Measurements from ENCODE around the gene CAMK4.

The CAMK4 gene

DNA sequence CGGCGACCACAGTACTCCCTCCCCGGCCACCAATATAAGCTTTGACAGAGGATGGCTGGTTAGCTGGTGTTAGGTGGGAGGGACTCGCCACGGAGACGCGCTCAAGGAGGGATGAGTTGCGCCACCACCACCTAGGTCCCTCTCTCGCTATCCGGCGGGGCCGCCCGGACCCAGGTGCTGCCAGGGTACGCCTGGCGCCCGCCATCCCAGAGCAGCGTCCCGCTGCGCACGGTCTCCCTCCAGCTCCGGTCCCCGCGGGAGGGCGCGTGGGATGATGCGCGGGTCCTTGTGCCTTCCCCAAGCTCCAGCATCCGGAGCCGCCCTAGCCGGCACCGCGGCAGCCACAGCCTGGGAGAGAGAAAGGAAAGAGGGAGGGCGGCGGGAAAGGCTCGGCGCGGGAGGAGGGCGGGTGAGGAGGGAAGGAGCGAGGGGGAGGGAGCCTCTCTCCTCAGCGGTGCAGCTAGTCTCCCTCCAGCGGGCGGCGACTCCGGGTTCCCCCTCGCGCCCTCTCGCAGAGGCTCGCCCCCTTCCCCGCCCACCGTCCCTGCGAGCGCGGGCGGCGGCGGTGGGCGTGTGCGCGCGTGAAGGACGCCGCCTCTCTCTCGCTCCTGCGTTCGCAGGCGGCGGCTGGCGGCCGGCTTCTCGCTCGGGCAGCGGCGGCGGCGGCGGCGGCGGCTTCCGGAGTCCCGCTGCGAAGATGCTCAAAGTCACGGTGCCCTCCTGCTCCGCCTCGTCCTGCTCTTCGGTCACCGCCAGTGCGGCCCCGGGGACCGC lies at the start of gene CAMK4 (continued):
- no peak for TF ChIP-seq ZNF473 (tag by site-specific recombination; IDR thresholded peaks at IDR 0.05)
- peak; percentile 72 for TF ChIP-seq SP7 (tag by site-specific recombination; IDR thresholded peaks at IDR 0.05)
- TF ChIP-seq ZNF350 (tag by site-specific recombination; IDR thresholded peaks at IDR 0.05), result no peak
- TF ChIP-seq SALL2 (tag by site-specific recombination; IDR thresholded peaks at IDR 0.05; ENCODE audit: borderline replicate concordance), result no peak
- no peak for TF ChIP-seq ZNF274 (IDR thresholded peaks at IDR 0.05; ENCODE audit: low read length)
- no peak for TF ChIP-seq ZNF274 (tag by site-specific recombination; IDR thresholded peaks at IDR 0.05; ENCODE audit: borderline replicate concordance)
- TF ChIP-seq, protein P1, sequence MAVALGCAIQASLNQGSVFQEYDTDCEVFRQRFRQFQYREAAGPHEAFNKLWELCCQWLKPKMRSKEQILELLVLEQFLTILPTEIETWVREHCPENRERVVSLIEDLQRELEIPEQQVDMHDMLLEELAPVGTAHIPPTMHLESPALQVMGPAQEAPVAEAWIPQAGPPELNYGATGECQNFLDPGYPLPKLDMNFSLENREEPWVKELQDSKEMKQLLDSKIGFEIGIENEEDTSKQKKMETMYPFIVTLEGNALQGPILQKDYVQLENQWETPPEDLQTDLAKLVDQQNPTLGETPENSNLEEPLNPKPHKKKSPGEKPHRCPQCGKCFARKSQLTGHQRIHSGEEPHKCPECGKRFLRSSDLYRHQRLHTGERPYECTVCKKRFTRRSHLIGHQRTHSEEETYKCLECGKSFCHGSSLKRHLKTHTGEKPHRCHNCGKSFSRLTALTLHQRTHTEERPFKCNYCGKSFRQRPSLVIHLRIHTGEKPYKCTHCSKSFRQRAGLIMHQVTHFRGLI (tag by site-specific recombination; IDR thresholded peaks at IDR 0.05), result no peak
- TF ChIP-seq, protein P2, sequence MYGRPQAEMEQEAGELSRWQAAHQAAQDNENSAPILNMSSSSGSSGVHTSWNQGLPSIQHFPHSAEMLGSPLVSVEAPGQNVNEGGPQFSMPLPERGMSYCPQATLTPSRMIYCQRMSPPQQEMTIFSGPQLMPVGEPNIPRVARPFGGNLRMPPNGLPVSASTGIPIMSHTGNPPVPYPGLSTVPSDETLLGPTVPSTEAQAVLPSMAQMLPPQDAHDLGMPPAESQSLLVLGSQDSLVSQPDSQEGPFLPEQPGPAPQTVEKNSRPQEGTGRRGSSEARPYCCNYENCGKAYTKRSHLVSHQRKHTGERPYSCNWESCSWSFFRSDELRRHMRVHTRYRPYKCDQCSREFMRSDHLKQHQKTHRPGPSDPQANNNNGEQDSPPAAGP (tag by site-specific recombination; IDR thresholded peaks at IDR 0.05), result peak; percentile 84; the same call in 1 of the 2 replicates
- TF ChIP-seq ZNF791 (tag by site-specific recombination; IDR thresholded peaks at IDR 0.05), result no peak
- TF ChIP-seq, protein P3, sequence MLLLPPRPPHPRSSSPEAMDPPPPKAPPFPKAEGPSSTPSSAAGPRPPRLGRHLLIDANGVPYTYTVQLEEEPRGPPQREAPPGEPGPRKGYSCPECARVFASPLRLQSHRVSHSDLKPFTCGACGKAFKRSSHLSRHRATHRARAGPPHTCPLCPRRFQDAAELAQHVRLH (tag by site-specific recombination; IDR thresholded peaks at IDR 0.05), result no peak
- peak; percentile 43; the same call in 1 of the 2 replicates for TF ChIP-seq ZXDB (tag by site-specific recombination; IDR thresholded peaks at IDR 0.05)
- no peak for TF ChIP-seq ZFP41 (tag by site-specific recombination; IDR thresholded peaks at IDR 0.05; ENCODE audit: borderline replicate concordance)
- TF ChIP-seq, protein P4, sequence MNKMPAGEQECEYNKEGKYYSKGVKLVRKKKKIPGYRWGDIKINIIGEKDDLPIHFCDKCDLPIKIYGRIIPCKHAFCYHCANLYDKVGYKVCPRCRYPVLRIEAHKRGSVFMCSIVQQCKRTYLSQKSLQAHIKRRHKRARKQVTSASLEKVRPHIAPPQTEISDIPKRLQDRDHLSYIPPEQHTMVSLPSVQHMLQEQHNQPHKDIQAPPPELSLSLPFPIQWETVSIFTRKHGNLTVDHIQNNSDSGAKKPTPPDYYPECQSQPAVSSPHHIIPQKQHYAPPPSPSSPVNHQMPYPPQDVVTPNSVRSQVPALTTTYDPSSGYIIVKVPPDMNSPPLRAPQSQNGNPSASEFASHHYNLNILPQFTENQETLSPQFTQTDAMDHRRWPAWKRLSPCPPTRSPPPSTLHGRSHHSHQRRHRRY (tag by site-specific recombination; IDR thresholded peaks at IDR 0.05), result no peak
- peak; percentile 36; the same call in 1 of the 2 replicates for TF ChIP-seq ZNF2 (tag by site-specific recombination; IDR thresholded peaks at IDR 0.05)
- TF ChIP-seq YY2 (tag by site-specific recombination; IDR thresholded peaks at IDR 0.05), result no peak
- 0 out of 2 replicates have a peak, but pooled peaks have one; percentile 18 for TF ChIP-seq ZNF677 (tag by site-specific recombination; IDR thresholded peaks at IDR 0.05)
- no peak for TF ChIP-seq ZFP69B (tag by site-specific recombination; IDR thresholded peaks at IDR 0.05)
- no peak for TF ChIP-seq ZNF792 (tag by site-specific recombination; IDR thresholded peaks at IDR 0.05)
- no peak for TF ChIP-seq ZNF530 (tag by site-specific recombination; IDR thresholded peaks at IDR 0.05; ENCODE audit: low read depth)
- peak; percentile 91 for TF ChIP-seq ZEB2 (tag by site-specific recombination; IDR thresholded peaks at IDR 0.05)
- no peak for TF ChIP-seq ZNF354C (tag by site-specific recombination; IDR thresholded peaks at IDR 0.05; ENCODE audit: borderline replicate concordance, low read depth)
- TF ChIP-seq ZNF600 (tag by site-specific recombination; IDR thresholded peaks at IDR 0.05), result peak; percentile 87
- peak; percentile 90 for TF ChIP-seq GLIS2 (tag by site-specific recombination; IDR thresholded peaks at IDR 0.05)
- no peak for TF ChIP-seq BCL11A (tag by site-specific recombination; IDR thresholded peaks at IDR 0.05; ENCODE audit: low read depth)
- no peak for TF ChIP-seq ZNF138 (tag by site-specific recombination; IDR thresholded peaks at IDR 0.05; ENCODE audit: borderline replicate concordance)
- no peak for TF ChIP-seq ZNF140 (tag by site-specific recombination; IDR thresholded peaks at IDR 0.05)
- TF ChIP-seq, protein P5, sequence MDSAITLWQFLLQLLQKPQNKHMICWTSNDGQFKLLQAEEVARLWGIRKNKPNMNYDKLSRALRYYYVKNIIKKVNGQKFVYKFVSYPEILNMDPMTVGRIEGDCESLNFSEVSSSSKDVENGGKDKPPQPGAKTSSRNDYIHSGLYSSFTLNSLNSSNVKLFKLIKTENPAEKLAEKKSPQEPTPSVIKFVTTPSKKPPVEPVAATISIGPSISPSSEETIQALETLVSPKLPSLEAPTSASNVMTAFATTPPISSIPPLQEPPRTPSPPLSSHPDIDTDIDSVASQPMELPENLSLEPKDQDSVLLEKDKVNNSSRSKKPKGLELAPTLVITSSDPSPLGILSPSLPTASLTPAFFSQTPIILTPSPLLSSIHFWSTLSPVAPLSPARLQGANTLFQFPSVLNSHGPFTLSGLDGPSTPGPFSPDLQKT (IDR thresholded peaks at IDR 0.05; ENCODE audit: borderline replicate concordance, low read depth, low read length), result no peak
- TF ChIP-seq ZNF707 (tag by site-specific recombination; IDR thresholded peaks at IDR 0.05), result no peak

Data from HEK293 (cell line).